H1 (cell line): ENCODE data around the gene AMPD3. TPM values are rescaled to one million over a fixed set of nuclear protein-coding genes. Genes with fewer than 3 reads are reported as not detected.

Source experiments
- ASH2L ChIP-seq: fragments of 200-600, 300-600 bp; sonication (generic); IDR thresholded peaks from one replicate; pipeline ENCODE4 v1.7.1; 2017; ENCODE audit warnings: low read length
- CBX5 ChIP-seq: fragments of 300-800, 300-1000 bp; sonication (generic); IDR thresholded peaks from 2 replicates; pipeline ENCODE4 v1.7.1; 2016; ENCODE audit warnings: antibody characterized with exemption, low read length, low read depth
- CHD1 ChIP-seq: IDR thresholded peaks from 2 replicates; pipeline ENCODE4 v1.6.1; 2012; ENCODE audit warnings: low read depth, low read length, improper control_type of control experiment
- CHD2 ChIP-seq: IDR thresholded peaks from 2 replicates; pipeline ENCODE4 v1.6.1; 2012; ENCODE audit warnings: low read length, improper control_type of control experiment
- EGR1 ChIP-seq: IDR thresholded peaks from 2 replicates; pipeline ENCODE4 v1.6.1; 2011; ENCODE audit warnings: low read depth, low read length, borderline replicate concordance
- GABPA ChIP-seq: IDR thresholded peaks from 2 replicates; pipeline ENCODE4 v1.6.1; 2011; ENCODE audit warnings: mild to moderate bottlenecking, low read length, moderate library complexity, borderline replicate concordance; ENCODE audit not compliant: insufficient read depth
- JUN ChIP-seq: IDR thresholded peaks from 2 replicates; pipeline ENCODE4 v1.6.1; 2011; ENCODE audit warnings: low read depth, mild to moderate bottlenecking, improper control_type of control experiment, low read length
- KDM1A ChIP-seq: fragments of 200-600, 300-600 bp; sonication (generic); IDR thresholded peaks from 2 replicates; pipeline ENCODE4 v1.7.1; 2016; ENCODE audit warnings: mild to moderate bottlenecking, low read length, borderline replicate concordance
- KDM5A ChIP-seq: fragments of 200-600 bp; IDR thresholded peaks from 2 replicates; pipeline ENCODE4 v1.7.1; 2012; ENCODE audit warnings: mild to moderate bottlenecking, low read length, inconsistent platforms, mixed read lengths
- MAX ChIP-seq: IDR thresholded peaks from 2 replicates; pipeline ENCODE4 v1.6.1; 2012; ENCODE audit warnings: inconsistent platforms
- RBBP5 ChIP-seq: IDR thresholded peaks from 2 replicates; pipeline ENCODE4 v1.7.1; 2012; ENCODE audit warnings: low read depth, mild to moderate bottlenecking, inconsistent platforms, low read length, moderate library complexity, borderline replicate concordance
- SIN3A ChIP-seq, 2 experiments: IDR thresholded peaks in 1 of 2; conservative IDR thresholded peaks in 1 of 2; 2 replicates each; pipeline ENCODE4 v1.6.1; 2011 to 2012; ENCODE audit warnings: low read length in 2 of 2, improper control_type of control experiment in 1 of 2, low read depth in 1 of 2, mild to moderate bottlenecking in 1 of 2
- SIRT6 ChIP-seq: IDR thresholded peaks from one replicate; pipeline ENCODE4 v1.7.1; 2012; ENCODE audit warnings: low read length, inconsistent platforms
- SIX5 ChIP-seq: IDR thresholded peaks from 2 replicates; pipeline ENCODE4 v1.6.1; 2011; ENCODE audit warnings: mild to moderate bottlenecking, low read depth, low read length
- SP4 ChIP-seq: IDR thresholded peaks from 2 replicates; pipeline ENCODE4 v1.6.1; 2012; ENCODE audit warnings: low read length, inconsistent platforms
- SRF ChIP-seq: IDR thresholded peaks from 2 replicates; pipeline ENCODE4 v1.6.1; 2011; ENCODE audit warnings: mild to moderate bottlenecking, low read depth, low read length, moderate library complexity
- TAF7 ChIP-seq: optimal IDR thresholded peaks from 2 replicates; pipeline ENCODE3; 2011; ENCODE audit warnings: low read depth, mild to moderate bottlenecking, inconsistent platforms, low read length, moderate library complexity, borderline replicate concordance
- TBP ChIP-seq: IDR thresholded peaks from 2 replicates; pipeline ENCODE4 v1.6.1; 2011; ENCODE audit warnings: low read depth, low read length, improper control_type of control experiment
- TEAD4 ChIP-seq: IDR thresholded peaks from 2 replicates; pipeline ENCODE4 v1.6.1; 2012; ENCODE audit warnings: low read depth, low read length, inconsistent platforms, mixed read lengths
- polyA plus RNA-seq, 7 experiments: library from polyadenylated mRNA; depleted of rRNA in 3 of 7; stranded (reverse) in 5 of 7; unstranded in 2 of 7; fragments of >200 nt in 5 of 7; fragments of 200-250 nt in 2 of 7; gene quantifications; 1 replicate in 5 of 7; 2 replicates in 1 of 7; 4 replicates in 1 of 7; pipeline versions ENCODE4 v1.2.1 to v1.2.3, GENCODE V29; 2011 to 2013; ENCODE audit warnings: missing spikeins in 2 of 7, mixed read lengths in 2 of 7
- total RNA-seq: library from RNA; stranded (reverse); fragmentation: NEBNext Ultra II Directional; extraction: Animal tissue kit (Norgen Biotek cat#: 25700); gene quantifications from 2 replicates; pipeline ENCODE4 v1.2.1, GENCODE V29; 2021
- TF ChIP-seq, protein P1 (sequence below), 3 experiments: IDR thresholded peaks; 1 replicate in 2 of 3; 2 replicates in 1 of 3; pipeline versions ENCODE4 v1.5.1 to v1.6.1; 2011; ENCODE audit warnings: low read length in 3 of 3, mild to moderate bottlenecking in 3 of 3, inconsistent platforms in 2 of 3, low read depth in 1 of 3, moderate library complexity in 1 of 3; ENCODE audit not compliant: insufficient read depth in 1 of 3; ENCODE audit errors: control extremely low read depth in 1 of 3
- TF ChIP-seq, protein P2 (sequence below): IDR thresholded peaks from 2 replicates; pipeline ENCODE4 v1.6.1; 2011; ENCODE audit warnings: low read depth, mild to moderate bottlenecking, low read length; ENCODE audit not compliant: insufficient read depth

Gene AMPD3
- total and polyA plus RNA-seq, 2 of the 8 experiments (the other 6 are each of a cell fraction or from before 2014, with no cell fraction given), result 4.0 to 6.3 TPM

GRCh38 chr11:10450462-10451425 is 4.3 kb upstream of the AMPD3 start (continued):
- TF ChIP-seq SIRT6, result no peak
- no peak for TF ChIP-seq JUN
- TF ChIP-seq TBP, result peak; percentile 41; the same call in 1 of the 2 replicates
- TF ChIP-seq SIX5, result no peak
- TF ChIP-seq KDM5A, result no peak
- TF ChIP-seq KDM1A, result no peak
- TF ChIP-seq EGR1, result no peak
- no peak; the same call in 1 of the 2 replicates for TF ChIP-seq GABPA
- TF ChIP-seq CHD1, result no peak
- peak; percentile 14 for TF ChIP-seq TAF7
- no peak for TF ChIP-seq TEAD4
- no peak for TF ChIP-seq CHD2
- TF ChIP-seq ASH2L, result no peak
- peak; percentile 85; the same call in 1 of the 2 replicates for TF ChIP-seq RBBP5
- TF ChIP-seq SP4, result no peak
- TF ChIP-seq SRF, result no peak
- no peak for TF ChIP-seq SIN3A (conservative IDR thresholded peaks at IDR 0.05 in 1 of 2, IDR thresholded peaks at IDR 0.05 in 1 of 2; ENCODE audit: low read depth in 1 of 2, low read length in 2 of 2)
- TF ChIP-seq, protein P1, sequence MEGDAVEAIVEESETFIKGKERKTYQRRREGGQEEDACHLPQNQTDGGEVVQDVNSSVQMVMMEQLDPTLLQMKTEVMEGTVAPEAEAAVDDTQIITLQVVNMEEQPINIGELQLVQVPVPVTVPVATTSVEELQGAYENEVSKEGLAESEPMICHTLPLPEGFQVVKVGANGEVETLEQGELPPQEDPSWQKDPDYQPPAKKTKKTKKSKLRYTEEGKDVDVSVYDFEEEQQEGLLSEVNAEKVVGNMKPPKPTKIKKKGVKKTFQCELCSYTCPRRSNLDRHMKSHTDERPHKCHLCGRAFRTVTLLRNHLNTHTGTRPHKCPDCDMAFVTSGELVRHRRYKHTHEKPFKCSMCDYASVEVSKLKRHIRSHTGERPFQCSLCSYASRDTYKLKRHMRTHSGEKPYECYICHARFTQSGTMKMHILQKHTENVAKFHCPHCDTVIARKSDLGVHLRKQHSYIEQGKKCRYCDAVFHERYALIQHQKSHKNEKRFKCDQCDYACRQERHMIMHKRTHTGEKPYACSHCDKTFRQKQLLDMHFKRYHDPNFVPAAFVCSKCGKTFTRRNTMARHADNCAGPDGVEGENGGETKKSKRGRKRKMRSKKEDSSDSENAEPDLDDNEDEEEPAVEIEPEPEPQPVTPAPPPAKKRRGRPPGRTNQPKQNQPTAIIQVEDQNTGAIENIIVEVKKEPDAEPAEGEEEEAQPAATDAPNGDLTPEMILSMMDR (IDR thresholded peaks at IDR 0.05; ENCODE audit: control extremely low read depth in 1 of 3, insufficient read depth in 1 of 3, low read depth in 1 of 3, low read length in 3 of 3), result peak; percentile 62 to 77 (median 69)
- TF ChIP-seq, protein P2, sequence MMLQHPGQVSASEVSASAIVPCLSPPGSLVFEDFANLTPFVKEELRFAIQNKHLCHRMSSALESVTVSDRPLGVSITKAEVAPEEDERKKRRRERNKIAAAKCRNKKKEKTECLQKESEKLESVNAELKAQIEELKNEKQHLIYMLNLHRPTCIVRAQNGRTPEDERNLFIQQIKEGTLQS, result no peak
- TF ChIP-seq CBX5, result no peak
- TF ChIP-seq MAX, result peak; percentile 10; the same call in 1 of the 2 replicates
